Stimulated activated CD4-positive, alpha-beta T cell treated with anti-CD3 and anti-CD28 coated beads, Interleukin-1b, Interleukin-23, amount 100 ng/mL, for 4 hours (primary cell): ENCODE measurements around the gene TFF1.

Source experiments
- DNase-seq, 2 donors: peaks; one replicate each; pipeline ENCODE4 v3.0.0-alpha.2; 2020; ENCODE audit warnings: low read depth in 2 of 2

Gene TFF1

DNA sequence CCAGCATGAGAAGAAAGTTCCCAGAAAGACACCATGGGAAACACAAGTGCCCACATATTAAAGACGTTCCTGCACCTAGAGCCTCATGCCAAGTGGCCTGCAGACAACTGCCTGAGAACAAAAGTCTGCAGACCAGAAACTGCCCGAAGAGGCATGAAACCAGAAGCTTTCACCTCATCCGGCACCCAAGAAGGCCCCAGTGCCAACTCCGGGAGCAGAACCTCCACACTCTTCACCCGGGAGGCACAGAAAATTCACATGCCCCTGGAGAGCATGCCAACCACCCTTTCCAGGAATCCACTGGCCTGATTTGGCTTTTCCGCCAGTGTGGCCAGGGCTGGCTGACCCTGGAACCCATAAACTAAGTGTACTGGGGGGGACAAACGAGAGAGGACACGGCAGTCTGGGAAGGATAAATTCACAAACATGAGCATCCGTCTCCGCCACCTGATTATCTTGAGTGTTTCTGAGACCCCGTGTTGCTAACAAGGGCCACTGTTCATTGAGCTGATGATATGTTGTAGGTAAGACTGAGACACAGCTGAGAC, 22.3 kb downstream of the TFF1 start:
- DNase-seq = no peak

DNA sequence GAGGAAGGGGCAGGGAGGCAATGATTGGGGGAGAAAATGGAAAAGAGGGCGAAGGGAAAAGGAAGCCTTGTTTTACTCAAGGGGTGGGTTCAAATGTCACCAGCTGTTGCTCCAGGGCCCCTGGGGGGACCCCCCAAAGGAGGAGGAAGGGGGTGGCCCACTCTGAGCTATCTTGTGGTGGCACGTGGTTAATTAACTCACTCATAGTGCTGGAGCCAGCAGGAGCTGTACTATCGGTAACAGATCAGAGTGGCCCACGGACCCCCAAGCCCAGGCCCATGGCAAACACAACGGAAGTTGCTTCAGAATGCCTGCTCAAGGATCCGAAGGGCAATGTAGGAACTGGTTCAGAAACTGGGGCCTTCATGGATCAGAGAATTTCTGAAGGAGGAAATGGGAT, 22.8 kb downstream of the TFF1 start:
- DNase-seq = no peak

DNA sequence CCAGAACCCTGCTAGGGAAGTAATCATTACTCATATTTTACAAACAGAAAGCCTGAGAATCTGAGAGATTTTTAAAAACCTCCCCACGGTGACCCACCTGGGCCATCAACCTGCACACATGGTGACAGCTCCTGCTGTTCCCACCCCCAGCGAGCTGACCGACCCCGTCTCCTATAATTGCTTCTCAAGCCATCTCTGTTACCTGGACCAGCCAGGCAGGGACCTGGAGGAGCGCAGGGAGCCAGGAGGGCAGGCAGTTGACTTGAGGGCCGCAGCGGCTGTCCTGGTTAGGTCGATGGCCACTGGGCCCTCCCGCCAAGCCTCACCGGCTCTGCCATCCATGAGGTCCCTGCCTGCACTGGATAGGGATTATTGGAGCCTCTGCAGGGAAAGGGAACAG, 23.2 kb downstream of the TFF1 start:
- DNase-seq = no peak

DNA sequence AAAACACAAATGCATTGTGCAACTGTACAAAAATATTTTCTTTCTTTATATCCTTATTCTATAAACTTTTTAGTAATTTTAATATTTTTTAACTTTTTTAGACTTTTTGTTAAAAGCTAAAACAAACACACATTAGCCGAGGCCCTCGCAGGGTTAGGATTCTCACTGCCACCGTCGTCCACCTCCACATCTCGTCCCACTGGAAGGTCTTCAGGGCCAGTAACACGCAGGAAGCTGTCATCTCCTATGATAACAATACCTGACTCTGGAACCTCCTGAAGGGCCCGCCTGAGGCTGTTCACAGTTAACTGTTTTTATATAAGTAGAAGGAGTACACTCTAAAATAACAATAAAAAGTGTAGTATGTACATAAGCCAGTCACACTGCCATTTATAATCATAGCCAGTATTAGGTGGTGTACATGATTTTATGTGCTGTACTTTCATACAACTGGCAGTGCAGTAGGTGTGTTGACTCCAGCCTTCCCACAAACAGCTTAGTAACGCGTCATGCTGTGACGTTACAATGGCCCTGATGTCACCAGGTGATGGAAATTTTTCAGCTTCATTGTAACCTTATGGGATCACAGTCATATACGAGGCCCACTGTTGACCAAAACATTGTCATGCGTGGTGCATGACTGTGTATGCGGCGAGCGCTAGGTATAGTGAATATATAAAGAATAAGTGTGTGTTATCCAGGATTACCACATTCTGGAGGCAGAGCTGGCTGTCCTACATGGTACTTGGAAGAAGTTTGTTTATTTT, 24.4 kb downstream of the TFF1 start:
- no peak for DNase-seq

DNA sequence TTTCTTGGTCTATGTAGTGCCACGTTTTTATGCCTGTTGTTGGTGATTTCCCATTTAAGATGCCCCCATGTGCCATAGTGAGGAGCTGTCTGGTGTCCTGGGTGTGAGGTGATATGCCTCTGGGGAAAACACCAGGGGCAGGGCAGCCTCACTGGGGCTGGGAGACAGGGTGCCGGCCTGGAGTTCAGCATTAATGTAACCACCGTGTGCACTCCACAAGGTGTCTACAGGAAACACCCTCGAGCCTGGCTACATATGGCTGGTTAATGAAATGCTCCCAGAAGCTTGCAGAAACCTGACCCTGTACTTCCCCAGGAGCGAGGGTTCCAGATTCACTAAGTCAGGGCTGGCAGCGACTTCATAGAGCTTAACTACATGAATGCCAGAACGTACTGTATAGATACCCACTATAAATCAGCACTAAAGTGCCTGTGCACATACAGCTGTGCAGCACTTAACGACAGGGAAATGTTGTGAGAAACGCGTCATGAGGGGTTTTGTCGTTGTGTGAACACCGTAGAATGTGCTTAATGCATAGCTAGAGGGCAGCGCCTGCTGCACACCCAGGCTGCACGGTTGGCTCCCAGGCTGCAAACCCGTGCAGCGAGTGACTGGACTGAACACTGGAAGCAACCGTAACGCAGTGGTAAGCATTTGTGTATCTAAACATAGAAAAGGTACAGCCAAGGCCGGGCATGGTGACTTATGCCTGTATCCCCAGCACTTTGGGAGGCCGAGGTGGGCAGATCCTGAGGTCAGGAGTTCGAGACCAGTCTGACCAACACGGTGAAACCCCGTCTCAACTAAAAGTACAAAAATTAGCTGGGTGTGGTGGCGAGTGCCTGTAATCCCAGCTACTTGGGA, 25.9 kb downstream of the TFF1 start:
- no peak for DNase-seq

DNA sequence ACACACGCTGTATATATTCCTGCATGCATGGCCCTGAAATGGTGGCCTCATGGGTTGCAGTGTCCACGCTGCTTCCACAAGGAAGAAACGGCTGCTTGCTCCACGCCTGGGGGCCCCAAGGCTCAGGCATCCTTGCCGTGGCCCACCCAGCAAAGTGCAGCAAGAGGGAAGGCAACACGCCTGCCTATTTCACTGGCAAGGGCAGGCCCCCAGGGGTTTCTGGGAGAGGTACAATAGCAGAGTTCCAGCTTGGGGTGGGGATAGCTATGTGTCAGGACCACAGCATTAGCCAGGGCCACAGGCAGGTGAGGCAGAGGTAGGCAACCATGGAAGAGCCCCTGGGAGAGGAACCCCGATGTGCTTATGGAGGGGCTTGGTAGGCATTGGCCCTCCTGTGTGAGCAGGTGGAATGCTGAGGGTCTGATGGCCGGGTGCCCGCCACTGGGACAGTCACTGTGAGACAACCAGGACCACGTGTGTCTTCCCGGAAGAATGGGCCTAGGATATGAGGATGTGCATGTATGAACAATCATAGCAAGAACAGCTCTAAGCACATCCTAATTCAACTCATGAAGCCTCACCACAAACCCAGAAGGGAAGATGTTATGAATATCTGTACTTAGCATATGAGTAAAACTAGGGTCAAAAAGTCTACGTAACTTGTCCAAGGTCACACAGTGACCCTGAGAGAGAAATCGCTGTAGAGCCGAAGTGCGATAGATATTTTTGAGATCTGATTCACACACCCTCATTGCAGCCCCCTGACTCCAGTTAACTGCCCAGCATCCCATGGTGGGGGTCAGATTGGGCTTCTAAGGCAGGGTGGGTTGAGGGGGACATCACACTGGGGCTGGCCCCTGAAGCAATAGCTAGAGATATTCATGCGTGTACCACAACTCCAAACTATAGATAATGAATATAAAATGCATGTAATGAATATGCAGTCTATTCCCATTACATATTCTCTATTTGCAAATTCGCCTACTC, 27.3 kb downstream of the TFF1 start:
- DNase-seq = no peak

DNA sequence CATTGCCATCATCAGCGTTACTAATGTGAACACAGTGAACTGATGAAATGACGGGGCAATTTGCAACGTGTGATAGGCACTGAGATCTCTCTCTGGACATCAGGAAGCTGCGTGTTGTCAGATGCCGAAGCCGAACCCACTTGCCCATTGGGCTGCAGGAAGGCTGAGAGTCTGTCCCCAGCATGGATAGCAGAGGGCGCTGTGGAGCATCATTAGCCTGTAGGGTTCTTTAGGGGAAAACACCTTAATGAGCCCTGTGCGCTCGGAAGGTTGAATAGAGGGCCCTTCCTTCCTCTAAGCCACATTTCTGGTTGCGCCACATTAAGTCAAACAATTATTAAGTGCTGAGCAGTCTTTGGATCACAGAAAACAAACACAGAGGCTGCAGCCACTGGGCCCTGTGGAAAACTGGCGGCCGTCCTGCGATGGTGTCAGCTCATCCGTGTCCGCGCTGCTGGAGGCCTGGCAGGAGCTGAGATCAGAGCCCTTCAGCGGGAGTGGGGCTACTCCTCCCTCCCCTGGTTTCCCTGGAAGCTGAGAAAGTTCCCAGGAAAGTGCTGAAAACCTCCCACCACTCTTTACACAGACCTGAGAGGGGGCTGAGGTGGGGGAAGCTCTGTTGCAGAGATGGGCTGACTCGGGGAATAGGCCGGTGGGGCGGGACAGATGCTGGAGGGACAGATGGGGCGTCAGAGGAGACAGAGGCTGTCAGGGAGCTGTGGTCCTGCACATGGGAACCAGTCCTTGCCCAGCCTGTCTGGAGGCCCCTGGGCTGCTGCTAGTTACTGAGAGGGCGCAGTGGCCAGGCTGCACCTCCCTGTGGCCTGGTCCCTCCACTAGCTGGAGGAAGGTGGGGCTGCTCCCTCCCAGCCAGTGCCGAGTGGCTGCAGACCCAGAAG, 28.3 kb downstream of the TFF1 start:
- DNase-seq = peak; percentile 75 to 76

DNA sequence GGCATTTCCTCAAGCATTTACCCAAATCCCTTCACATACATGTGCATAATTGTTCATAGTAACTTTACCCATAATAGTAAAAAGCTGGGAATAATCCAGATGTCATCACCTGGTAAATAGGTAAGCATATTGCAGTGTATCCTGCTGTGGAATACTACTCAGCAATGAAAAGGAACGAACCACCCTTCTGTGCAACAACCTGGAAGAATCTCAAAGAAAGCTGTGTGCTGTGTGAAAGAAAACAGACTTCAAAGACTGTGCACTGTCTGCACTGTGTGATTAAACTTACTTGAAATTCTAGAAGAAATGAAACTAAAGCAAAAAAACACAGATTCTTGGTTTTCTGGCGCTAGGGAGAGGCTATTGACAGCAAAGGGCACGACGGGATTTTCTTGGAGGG, 29.1 kb downstream of the TFF1 start:
- DNase-seq = no peak

DNA sequence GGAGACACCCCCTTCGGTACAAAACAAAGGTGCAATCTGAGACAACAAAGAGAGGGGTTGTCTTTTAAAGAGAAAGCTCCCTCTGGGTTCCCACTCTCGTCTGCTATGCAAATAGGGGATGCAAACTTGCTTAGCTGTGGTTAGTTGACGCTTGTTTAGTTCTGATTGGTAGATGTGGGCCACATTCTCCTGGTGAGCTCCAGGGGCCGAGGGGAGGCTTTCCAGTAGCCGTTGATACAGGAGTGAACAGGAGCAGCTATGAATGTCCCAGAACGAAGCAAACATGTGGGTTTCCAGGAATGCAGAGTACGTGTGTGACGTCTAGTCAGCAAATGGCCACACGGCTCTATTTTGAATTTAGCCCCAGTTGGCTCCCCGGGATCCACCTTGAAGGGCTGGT, 30.3 kb downstream of the TFF1 start:
- no peak for DNase-seq

DNA sequence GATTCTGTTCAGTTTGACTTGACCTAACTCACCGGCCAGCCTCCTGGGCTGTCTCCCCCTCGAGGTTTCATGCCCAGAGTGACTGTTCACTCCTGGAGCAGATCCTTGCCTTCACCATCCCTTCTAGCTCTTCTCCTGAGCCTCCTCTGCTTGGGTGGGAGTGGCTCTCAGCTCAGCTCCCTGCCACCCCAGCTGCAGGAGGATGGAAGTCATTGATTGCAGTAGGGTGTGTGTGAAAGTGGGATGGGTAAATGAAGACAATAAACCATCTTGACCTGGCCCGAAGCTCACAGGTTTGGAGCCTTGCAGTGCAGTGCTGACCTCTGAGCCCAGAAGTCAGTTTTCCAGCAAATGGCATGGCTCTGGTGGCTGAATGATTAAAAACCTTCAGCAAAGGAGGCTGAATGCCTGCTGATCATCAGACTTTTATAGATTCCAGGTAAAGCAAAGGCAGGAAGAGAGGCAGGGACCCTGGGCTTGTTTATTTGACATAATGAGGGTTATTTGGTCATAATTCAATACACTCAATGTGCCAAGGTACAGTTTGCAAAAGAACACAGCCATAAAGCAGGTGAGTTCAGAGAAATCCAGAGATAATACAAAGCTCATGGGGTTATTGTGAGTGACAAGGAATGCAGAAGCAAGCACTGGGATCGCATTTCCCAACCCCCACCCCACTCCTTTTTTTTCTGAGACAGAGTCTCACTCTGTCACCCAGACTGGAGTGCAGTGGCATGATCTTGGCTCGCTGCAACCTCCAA, 33.6 kb downstream of the TFF1 start:
- DNase-seq = no peak

DNA sequence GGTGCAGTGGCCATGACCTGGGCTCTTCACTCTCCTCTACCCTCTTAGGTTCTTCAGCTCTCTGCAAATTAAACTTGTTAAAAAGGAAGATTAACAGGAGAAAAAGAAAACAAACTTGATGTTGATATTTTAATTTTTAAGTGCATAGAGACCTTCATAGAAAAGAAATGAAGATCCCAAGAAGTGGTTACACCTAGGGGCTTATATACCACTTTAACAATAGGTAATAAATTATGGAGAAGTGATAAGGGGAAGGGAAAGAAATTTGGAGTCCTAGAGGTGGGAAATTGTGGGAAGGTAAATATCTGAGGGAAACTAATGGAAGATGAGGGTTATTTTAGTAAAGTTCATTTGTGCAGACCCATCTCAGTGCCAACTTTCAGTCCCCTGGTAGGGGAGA, 34.7 kb downstream of the TFF1 start:
- DNase-seq = no peak

DNA sequence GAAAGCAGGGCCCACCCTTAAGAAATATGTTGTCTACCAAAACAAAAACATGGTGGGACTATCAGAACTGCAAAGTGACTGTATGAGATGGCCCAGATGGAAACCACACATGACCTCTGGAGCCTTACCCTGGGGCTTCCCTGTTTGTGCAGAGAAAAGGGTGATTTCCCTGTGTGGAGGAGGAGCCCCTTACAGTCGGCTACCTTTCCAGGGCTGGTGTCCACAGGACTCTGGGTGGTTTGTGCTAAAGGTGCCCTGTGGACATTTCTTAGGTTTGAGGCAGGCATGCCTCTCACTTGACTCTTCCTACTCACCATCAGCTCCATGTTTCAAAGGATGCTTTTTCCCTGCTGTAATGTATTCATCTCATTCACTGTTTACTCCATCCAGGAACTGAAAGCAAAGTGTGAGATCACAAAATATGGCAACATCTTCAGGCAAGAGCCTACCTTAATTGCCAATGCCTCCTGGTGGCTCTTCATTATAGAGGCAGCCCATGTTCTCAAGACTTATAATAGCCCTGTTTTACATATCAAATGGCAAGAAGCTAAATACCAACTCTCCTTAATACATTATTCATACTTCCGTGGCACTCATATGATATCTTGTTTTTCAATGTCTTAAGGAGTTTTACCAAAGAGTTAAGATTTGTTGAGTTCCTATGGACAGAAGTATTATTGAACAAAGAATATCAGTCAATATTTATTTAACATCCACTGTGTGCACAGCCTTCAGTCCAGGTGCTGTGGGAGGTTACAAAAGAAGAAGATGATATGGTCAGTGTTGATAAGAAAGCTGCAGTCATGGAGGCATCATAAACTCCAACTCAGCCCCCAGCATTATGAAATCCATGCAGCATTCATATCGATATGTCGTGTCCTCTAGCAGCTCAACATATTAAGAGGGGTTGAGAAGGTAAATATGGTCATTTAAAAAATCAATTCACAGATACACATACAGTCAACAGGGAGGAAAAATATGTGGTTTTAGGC, 35.7 kb downstream of the TFF1 start:
- no peak for DNase-seq

DNA sequence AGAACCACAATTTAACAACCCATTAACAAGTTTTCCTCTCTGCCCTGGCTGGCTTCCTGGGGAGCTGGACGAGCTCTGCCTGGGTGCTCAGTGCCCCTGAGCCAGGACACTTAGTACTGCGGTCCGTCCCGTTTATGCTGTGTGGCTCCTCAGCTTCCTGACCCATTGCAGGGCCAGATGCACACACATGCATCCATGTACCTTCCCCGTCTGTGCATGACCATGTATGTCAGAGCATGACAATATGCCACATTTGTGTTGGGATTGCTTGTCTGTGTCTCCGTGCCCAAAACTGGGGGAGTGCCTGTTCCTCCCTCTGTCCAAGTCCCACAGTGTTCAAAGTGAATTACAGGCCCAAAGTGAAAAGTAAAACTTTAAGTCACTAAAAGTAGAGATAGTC, 41.4 kb downstream of the TFF1 start:
- DNase-seq = no peak

DNA sequence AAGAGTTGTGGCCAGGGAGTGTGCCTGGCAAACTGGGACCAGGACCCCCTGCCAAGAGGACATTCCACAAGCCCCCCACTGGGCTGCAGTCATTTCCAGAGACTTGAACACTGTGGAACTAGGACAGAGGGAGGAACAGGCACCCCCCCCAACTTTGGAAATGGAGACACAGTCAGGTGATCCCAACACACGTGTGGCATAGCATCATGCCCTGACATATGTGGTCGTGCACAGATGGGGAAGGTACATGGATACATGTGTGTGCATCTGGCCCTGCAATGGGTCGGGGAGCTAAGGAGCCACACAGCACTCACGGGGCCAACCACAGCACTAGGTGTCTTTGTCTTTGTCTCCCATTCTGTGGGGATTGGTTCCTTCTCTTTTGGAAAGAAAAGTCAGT, 44.5 kb downstream of the TFF1 start:
- no peak for DNase-seq

DNA sequence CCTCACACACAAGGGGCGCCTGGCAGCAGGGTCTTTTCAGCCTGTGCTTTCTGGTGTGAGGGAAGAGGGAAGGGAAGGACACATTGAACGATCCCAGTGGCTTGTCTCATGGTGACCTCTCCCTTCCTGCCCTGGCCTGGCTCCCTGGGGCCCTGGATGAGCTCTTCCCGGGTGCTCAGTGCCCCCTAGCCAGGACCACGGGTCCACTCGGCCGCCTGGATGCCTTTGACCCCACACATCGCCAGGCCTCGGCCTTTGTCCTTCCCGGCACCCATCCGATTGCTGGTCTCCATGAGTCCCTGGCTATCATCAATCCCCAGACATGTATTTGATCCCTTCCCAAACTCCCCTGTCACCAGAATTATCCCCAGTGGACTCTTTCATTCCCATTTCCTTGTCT, 45.1 kb downstream of the TFF1 start:
- no peak for DNase-seq

DNA sequence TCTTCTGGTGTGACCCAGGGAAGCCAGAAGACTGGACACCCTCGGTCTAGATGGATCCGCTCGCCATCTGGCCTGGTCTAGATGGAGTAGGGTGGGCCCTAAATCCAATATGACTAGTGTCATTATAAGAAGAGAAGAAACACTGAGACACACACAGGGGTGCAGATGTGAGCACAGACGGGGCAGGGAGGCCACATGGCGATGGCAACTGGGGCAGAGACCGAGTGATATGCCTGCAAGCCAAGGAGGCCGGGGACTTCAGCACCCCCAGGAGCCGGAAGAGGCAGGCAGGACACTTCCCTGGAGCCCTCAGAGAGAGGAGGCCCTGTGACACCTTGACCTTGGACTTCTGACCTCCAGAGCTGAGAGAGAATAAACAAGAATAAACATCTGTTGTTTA, 45.5 kb downstream of the TFF1 start:
- DNase-seq = no peak

DNA sequence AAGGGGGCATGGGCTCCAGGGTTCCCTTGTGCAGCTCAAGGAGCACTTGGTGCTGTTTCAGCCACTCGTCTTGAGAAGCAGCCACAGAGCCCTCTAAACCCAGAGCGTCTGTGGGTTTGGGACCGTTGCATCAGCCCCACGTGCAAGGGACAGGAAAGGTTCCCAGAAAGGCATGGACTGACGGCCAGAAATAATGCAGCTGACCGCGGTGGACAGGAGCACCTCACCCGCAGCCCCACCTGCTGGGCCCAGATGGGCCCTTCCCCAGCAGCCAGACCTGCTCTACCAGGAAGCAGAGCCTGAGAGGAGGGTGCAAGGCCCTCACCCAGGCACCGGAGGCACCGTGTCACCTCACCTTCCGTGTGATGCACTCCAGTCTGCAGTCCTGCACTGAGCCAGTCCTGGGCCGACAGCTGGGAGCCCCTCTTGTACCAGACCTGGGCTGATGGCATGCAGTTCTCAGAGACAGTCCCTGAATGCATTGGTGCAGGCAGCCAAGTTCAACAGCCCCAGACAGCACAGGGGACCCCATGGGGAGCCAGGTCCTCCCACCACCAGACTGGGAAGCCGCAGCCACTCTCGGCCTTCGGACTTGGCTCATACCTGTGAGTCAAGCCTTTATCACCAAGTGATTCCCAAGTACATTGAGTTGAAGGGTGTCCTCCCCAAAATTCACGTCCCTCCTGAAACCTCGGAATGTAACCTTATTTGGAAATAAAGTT, 46.3 kb downstream of the TFF1 start:
- DNase-seq = no peak

DNA sequence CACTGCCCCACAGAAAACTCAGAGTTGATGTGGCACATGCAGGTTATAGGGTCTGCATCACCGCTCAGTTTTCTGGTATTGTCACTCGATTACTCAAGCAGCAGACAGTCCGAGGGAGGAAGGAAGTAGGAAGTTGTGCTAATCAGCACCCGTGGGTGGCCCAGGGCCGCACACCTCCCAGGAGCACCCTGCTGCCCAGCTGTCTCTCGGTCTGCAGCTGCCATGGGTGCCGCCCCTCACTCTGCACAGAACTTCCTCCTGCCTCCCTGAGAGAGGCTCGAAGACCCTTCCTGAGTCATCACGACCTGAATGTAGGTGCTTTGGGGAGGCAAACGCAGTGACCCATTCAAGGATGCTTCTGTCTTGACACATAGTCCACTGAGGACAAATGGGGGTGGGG, 47.0 kb downstream of the TFF1 start:
- DNase-seq = no peak
